Lower leg skin (tissue), 3 donors: Measurements from ENCODE around the gene MC1R.

Source experiments
- POLR2A ChIP-seq, 2 donors: fragments of 450-650 bp; IDR thresholded peaks; one replicate each; pipeline ENCODE4 v1.6.1; 2016 to 2017; ENCODE audit warnings: antibody characterized with exemption in 2 of 2, mild to moderate bottlenecking in 1 of 2, moderate library complexity in 1 of 2
- TF ChIP-seq, protein P1 (sequence below), 3 donors: fragments of 450-650 bp; IDR thresholded peaks; one replicate each; pipeline ENCODE4 v1.5.1; 2016; ENCODE audit warnings: antibody characterized with exemption in 3 of 3, mild to moderate bottlenecking in 3 of 3, moderate library complexity in 2 of 3

GRCh38 chr16:89931964-89932363, 13.3 kb downstream of the MC1R start:
- TF ChIP-seq, protein P1, sequence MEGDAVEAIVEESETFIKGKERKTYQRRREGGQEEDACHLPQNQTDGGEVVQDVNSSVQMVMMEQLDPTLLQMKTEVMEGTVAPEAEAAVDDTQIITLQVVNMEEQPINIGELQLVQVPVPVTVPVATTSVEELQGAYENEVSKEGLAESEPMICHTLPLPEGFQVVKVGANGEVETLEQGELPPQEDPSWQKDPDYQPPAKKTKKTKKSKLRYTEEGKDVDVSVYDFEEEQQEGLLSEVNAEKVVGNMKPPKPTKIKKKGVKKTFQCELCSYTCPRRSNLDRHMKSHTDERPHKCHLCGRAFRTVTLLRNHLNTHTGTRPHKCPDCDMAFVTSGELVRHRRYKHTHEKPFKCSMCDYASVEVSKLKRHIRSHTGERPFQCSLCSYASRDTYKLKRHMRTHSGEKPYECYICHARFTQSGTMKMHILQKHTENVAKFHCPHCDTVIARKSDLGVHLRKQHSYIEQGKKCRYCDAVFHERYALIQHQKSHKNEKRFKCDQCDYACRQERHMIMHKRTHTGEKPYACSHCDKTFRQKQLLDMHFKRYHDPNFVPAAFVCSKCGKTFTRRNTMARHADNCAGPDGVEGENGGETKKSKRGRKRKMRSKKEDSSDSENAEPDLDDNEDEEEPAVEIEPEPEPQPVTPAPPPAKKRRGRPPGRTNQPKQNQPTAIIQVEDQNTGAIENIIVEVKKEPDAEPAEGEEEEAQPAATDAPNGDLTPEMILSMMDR (IDR thresholded peaks at IDR 0.05) = no peak
- TF ChIP-seq POLR2A (IDR thresholded peaks at IDR 0.05) = no peak
